ENCODE results near the gene PRKCE. TPM values are rescaled to one million over a fixed set of nuclear protein-coding genes. Genes with fewer than 3 reads are reported as not detected.

The PRKCE gene
- total and polyA plus RNA-seq, 2 experiments from 2014 or later: 0.94 to 1.2 TPM

DNA sequence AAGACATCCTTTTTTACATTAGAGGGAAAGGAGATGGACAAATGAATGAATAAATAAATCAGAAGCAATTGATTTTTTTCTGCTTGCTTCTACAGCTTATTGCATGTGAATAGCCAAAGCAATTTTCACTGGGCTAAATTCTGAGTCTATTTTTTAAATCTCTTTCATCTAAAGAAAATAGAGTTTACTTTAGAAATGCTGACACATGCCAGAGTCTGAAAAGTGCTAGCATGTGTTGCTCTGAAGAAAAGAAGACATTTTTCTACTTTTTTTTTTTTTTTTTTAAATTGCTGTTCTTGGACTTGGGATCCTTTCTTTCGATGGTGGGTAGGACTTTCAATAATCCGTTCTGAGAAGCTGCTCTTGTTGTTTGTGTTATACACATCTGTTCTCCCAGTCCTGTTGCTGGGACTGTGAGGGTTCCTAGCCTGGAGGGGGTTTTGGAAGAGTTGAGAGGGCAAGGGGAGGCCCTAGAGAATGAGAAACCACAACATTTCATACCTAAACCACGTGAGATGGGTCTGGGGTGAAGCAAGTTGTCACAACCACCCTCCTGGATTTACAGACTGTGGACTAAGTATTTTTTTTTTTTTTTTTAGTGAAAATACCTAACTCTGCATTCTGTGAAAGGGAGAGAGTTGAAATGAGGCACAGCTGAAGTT, 193.5 kb downstream of the PRKCE start (continued):
- TF ChIP-seq, protein P1, sequence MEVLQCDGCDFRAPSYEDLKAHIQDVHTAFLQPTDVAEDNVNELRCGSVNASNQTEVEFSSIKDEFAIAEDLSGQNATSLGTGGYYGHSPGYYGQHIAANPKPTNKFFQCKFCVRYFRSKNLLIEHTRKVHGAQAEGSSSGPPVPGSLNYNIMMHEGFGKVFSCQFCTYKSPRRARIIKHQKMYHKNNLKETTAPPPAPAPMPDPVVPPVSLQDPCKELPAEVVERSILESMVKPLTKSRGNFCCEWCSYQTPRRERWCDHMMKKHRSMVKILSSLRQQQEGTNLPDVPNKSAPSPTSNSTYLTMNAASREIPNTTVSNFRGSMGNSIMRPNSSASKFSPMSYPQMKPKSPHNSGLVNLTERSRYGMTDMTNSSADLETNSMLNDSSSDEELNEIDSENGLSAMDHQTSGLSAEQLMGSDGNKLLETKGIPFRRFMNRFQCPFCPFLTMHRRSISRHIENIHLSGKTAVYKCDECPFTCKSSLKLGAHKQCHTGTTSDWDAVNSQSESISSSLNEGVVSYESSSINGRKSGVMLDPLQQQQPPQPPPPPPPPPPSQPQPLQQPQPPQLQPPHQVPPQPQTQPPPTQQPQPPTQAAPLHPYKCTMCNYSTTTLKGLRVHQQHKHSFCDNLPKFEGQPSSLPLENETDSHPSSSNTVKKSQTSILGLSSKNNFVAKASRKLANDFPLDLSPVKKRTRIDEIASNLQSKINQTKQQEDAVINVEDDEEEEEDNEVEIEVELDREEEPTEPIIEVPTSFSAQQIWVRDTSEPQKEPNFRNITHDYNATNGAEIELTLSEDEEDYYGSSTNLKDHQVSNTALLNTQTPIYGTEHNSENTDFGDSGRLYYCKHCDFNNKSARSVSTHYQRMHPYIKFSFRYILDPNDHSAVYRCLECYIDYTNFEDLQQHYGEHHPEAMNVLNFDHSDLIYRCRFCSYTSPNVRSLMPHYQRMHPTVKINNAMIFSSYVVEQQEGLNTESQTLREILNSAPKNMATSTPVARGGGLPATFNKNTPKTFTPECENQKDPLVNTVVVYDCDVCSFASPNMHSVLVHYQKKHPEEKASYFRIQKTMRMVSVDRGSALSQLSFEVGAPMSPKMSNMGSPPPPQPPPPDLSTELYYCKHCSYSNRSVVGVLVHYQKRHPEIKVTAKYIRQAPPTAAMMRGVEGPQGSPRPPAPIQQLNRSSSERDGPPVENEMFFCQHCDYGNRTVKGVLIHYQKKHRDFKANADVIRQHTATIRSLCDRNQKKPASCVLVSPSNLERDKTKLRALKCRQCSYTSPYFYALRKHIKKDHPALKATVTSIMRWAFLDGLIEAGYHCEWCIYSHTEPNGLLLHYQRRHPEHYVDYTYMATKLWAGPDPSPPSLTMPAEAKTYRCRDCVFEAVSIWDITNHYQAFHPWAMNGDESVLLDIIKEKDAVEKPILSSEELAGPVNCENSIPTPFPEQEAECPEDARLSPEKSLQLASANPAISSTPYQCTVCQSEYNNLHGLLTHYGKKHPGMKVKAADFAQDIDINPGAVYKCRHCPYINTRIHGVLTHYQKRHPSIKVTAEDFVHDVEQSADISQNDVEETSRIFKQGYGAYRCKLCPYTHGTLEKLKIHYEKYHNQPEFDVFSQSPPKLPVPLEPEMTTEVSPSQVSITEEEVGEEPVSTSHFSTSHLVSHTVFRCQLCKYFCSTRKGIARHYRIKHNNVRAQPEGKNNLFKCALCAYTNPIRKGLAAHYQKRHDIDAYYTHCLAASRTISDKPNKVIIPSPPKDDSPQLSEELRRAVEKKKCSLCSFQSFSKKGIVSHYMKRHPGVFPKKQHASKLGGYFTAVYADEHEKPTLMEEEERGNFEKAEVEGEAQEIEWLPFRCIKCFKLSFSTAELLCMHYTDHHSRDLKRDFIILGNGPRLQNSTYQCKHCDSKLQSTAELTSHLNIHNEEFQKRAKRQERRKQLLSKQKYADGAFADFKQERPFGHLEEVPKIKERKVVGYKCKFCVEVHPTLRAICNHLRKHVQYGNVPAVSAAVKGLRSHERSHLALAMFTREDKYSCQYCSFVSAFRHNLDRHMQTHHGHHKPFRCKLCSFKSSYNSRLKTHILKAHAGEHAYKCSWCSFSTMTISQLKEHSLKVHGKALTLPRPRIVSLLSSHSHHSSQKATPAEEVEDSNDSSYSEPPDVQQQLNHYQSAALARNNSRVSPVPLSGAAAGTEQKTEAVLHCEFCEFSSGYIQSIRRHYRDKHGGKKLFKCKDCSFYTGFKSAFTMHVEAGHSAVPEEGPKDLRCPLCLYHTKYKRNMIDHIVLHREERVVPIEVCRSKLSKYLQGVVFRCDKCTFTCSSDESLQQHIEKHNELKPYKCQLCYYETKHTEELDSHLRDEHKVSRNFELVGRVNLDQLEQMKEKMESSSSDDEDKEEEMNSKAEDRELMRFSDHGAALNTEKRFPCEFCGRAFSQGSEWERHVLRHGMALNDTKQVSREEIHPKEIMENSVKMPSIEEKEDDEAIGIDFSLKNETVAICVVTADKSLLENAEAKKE (CRISPR knock-in tag; IDR thresholded peaks at IDR 0.05): no peak
- TF ChIP-seq STAT1 (IDR thresholded peaks at IDR 0.05; ENCODE audit: unreplicated experiment) (no peak), ZNF114 (CRISPR knock-in tag; IDR thresholded peaks at IDR 0.05) (no peak), NANOG (IDR thresholded peaks at IDR 0.05; ENCODE audit: borderline replicate concordance) (no peak), EZH2phosphoT487 (IDR thresholded peaks at IDR 0.05; ENCODE audit: unreplicated experiment) (no peak), ZNF331 (CRISPR knock-in tag; IDR thresholded peaks at IDR 0.05; ENCODE audit: low read depth) (no peak)
- TF ChIP-seq, protein P2, sequence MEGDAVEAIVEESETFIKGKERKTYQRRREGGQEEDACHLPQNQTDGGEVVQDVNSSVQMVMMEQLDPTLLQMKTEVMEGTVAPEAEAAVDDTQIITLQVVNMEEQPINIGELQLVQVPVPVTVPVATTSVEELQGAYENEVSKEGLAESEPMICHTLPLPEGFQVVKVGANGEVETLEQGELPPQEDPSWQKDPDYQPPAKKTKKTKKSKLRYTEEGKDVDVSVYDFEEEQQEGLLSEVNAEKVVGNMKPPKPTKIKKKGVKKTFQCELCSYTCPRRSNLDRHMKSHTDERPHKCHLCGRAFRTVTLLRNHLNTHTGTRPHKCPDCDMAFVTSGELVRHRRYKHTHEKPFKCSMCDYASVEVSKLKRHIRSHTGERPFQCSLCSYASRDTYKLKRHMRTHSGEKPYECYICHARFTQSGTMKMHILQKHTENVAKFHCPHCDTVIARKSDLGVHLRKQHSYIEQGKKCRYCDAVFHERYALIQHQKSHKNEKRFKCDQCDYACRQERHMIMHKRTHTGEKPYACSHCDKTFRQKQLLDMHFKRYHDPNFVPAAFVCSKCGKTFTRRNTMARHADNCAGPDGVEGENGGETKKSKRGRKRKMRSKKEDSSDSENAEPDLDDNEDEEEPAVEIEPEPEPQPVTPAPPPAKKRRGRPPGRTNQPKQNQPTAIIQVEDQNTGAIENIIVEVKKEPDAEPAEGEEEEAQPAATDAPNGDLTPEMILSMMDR (conservative IDR thresholded peaks at IDR 0.05; ENCODE audit: low read depth in 2 of 2): no peak

DNA sequence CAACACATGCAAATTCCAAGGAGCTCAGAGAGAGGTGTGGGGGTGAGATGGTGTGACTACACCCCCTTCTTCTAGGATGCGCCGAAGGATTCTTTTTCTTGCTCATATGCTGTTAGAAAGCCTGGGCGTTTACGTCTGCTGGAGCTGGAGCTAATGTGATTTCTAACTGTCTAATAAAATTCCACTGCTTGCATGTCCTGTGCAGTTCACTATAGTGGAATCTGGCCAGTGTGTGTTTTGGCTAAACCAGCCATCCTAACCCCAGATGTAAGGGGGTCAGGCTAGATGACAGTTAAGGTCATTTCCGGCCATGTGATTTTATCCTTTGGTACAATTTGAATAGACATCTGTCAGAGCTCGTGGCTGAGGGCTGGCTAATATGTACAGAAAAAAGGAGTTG, 194.1 kb downstream of the PRKCE start:
- H3K27me3 Mint-ChIP-seq (ENCODE audit: insufficient read depth, low read depth, poor library complexity): peaks cover 12% of the 10 kb centered on the region
- H3K27ac ChIP-seq (ENCODE audit: low read depth): no peak overlapping the region
- H3K27me3 ChIP-seq (ENCODE audit: insufficient read depth): no peaks in the 10 kb centered on the region
- H3K9me2 ChIP-seq (ENCODE audit: insufficient read depth): 0 out of 2 replicates have a peak, but pooled peaks cover 5% of the 10 kb centered on the region
- no peak overlapping the region for H3K4me3 ChIP-seq
- H3K79me2 ChIP-seq (replicated peaks; ENCODE audit: insufficient read depth): no peaks in the 10 kb centered on the region
- no peaks in the 10 kb centered on the region for H4K20me1 ChIP-seq (replicated peaks; ENCODE audit: insufficient read depth)
- H3K9me3 Mint-ChIP-seq: no peaks in the 10 kb centered on the region
- no peak overlapping the region for H3K27ac Mint-ChIP-seq
- H3K4me1 Mint-ChIP-seq: no peaks in the 10 kb centered on the region
- ATAC-seq: no peak
- no peaks in the 10 kb centered on the region for H3F3A ChIP-seq (replicated peaks; ENCODE audit: low read depth)
- H3K4me3 Mint-ChIP-seq: no peak overlapping the region
- H3K4me1 ChIP-seq (ENCODE audit: insufficient read depth): no peaks in the 10 kb centered on the region
- no peaks in the 10 kb centered on the region for H3K36me3 ChIP-seq (ENCODE audit: insufficient read depth)
- H2AFZ ChIP-seq: no peak overlapping the region
- DNase-seq (ENCODE audit: low spot score): no peak
- no peak overlapping the region for H3K4me2 ChIP-seq
- no peaks in the 10 kb centered on the region for H3K36me3 Mint-ChIP-seq (ENCODE audit: low read depth)
- TF ChIP-seq POLR2AphosphoS5 (IDR thresholded peaks at IDR 0.05; ENCODE audit: low read depth): no peak
- TF ChIP-seq, protein P1 (CRISPR knock-in tag; IDR thresholded peaks at IDR 0.05): no peak
